Panc1 (cell line): ENCODE results near the gene FOXO6. TPM values are rescaled to one million over a fixed set of nuclear protein-coding genes. Genes with fewer than 3 reads are reported as not detected.

Source experiments
- ATAC-seq: fragments of 200-7000 bp; cut with Tn5 transposase; 2 replicates; pipeline ENCODE4 v1.9.1; 2020; ENCODE audit warnings: mild to moderate bottlenecking, moderate library complexity
- BruUV-seq: library from RNA; stranded (reverse); fragments of 400-500 nt; replicated peaks from 2 replicates; lab custom pipeline; 2021; lab: Mats Ljungman, UMichigan
- CTCF ChIA-PET: fragments of 300-600 bp; sonication (Branson Sonifier 250); formaldehyde crosslinking; loops from one replicate; lab custom pipeline; 2022; ENCODE audit warnings: antibody characterized with exemption; lab: Charles Lee
- POLR2A ChIA-PET: fragments of 300-600 bp; sonication (Branson Sonifier 250); formaldehyde crosslinking; loops from one replicate; lab custom pipeline; 2022; ENCODE audit warnings: antibody characterized with exemption; lab: Charles Lee
- DNase-seq: peaks from one replicate; pipeline ENCODE4 v3.0.0-alpha.2; 2010; ENCODE audit warnings: low read depth, low spot score
- H3K27ac ChIP-seq: 2 replicates; pipeline ENCODE4 v1.5.1; 2011; ENCODE audit warnings: mild to moderate bottlenecking, low read length, inconsistent platforms
- H3K27me3 ChIP-seq: fragments of 200-500 bp; sonication (Bioruptor generic); 2 replicates; pipeline ENCODE4 v1.6.0; 2014; ENCODE audit warnings: low read length, inconsistent platforms; ENCODE audit not compliant: control insufficient read depth, insufficient read depth
- H3K36me3 ChIP-seq: fragments of 200-500 bp; sonication (Bioruptor generic); 2 replicates; pipeline ENCODE4 v1.5.1; 2014; ENCODE audit warnings: inconsistent platforms, mild to moderate bottlenecking, low read length, moderate library complexity; ENCODE audit not compliant: control insufficient read depth, insufficient read depth
- H3K4me1 ChIP-seq: 2 replicates; pipeline ENCODE4 v1.5.1; 2011; ENCODE audit warnings: inconsistent platforms, mild to moderate bottlenecking, low read length, moderate library complexity; ENCODE audit not compliant: control insufficient read depth, insufficient read depth
- H3K4me3 ChIP-seq, 2 experiments: 2 replicates each; pipeline ENCODE4 v1.5.1; 2011 to 2012; ENCODE audit warnings: low read depth in 2 of 2, low read length in 2 of 2, mild to moderate bottlenecking in 2 of 2, inconsistent platforms in 1 of 2, moderate library complexity in 1 of 2
- H3K9me3 ChIP-seq: fragments of 200-500 bp; sonication (Bioruptor generic); 2 replicates; pipeline ENCODE4 v1.5.1; 2014; ENCODE audit warnings: low read depth, mild to moderate bottlenecking, inconsistent platforms, low read length, moderate library complexity; ENCODE audit not compliant: control insufficient read depth, insufficient read depth
- POLR2AphosphoS5 ChIP-seq: IDR thresholded peaks from 2 replicates; pipeline ENCODE4 v1.6.1; 2012; ENCODE audit warnings: mild to moderate bottlenecking, low read depth, low read length, moderate library complexity
- SIN3A ChIP-seq: IDR thresholded peaks from 2 replicates; pipeline ENCODE4 v1.6.1; 2012; ENCODE audit warnings: low read depth, mild to moderate bottlenecking, low read length, moderate library complexity, borderline replicate concordance; ENCODE audit not compliant: insufficient read depth
- TCF7L2 ChIP-seq: IDR thresholded peaks from 2 replicates; pipeline ENCODE4 v1.6.1; 2011; ENCODE audit warnings: mild to moderate bottlenecking, low read depth, low read length, inconsistent platforms
- in situ Hi-C: cut with HindIII; loops from 2 replicates; pipeline ENCODE4 v1.10.0; 2016; ENCODE audit warnings: low sequenced_read_pairs, low pct_unique_long_range_greater_than_20kb
- intact Hi-C: fragments of 100-400 bp; cut with micrococcal nuclease; formaldehyde crosslinking; loops from one replicate; pipeline ENCODE4 v1.10.0; 2022; ENCODE audit not compliant: unreplicated experiment
- total RNA-seq: library from RNA; stranded (reverse); gene quantifications from one replicate; pipeline ENCODE4 v1.2.1, GENCODE V29; 2021; ENCODE audit not compliant: unreplicated experiment
- TF ChIP-seq, protein P1 (sequence below), 2 experiments: IDR thresholded peaks; 2 replicates each; pipeline ENCODE4 v1.6.1; 2011 to 2012; ENCODE audit warnings: low read depth in 2 of 2, control low read depth in 1 of 2, low read length in 1 of 2, mild to moderate bottlenecking in 1 of 2, moderate library complexity in 1 of 2; ENCODE audit not compliant: insufficient read depth in 1 of 2
- TF ChIP-seq, protein P2 (sequence below): fragments of 450-650 bp; IDR thresholded peaks from 2 replicates; pipeline ENCODE4 v1.5.1; 2017; ENCODE audit warnings: mild to moderate bottlenecking

Gene FOXO6
- total RNA-seq, 1 experiment from 2014 or later = 2.5 TPM

DNA sequence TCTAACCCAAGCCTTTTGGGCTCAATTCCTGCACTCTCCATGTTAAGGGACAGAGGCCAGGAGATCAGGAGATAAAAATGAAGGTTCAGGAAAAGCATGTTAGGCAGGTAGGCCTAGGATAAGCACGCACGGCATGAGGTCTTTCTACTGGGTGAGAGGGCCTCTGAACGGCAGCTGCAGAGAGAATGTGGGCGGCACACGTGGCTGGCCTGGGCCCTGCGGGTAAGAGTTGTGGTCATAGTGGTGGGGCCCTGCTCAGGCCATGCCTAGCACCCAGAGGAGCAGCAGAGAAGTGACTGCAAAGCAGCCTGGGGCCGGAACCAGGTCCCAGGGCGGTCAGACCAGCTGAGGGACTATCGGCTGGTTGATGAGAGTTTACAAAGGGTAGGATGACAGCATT lies 7.5 kb upstream of the FOXO6 start:
- in situ Hi-C loops = no loop called here
- no peak for ATAC-seq
- no TSS peak for BruUV-seq

GRCh38 chr1:41354956-41355355 lies 6.3 kb upstream of the FOXO6 start:
- BruUV-seq = no TSS peak
- Histone ChIP-seq H3K9me3 (no peaks in the 10 kb centered on the region), H3K27me3 (no peaks in the 10 kb centered on the region), H3K4me1 (no peaks in the 10 kb centered on the region), H3K36me3 (no peaks in the 10 kb centered on the region), H3K27ac (no peak overlapping the region), H3K4me3 (no peak overlapping the region)
- POLR2A ChIA-PET = interaction anchor here (0.6 kb wide), 1 partner anchor 342 kb away, joined by 3 read pairs; no protein-coding TSS in a partner anchor
- intact Hi-C loops (no loop called here), in situ Hi-C loops (no loop called here)
- CTCF ChIA-PET = no interaction called here
- ATAC-seq (no peak), DNase-seq (no peak)
- TF ChIP-seq, protein P1, sequence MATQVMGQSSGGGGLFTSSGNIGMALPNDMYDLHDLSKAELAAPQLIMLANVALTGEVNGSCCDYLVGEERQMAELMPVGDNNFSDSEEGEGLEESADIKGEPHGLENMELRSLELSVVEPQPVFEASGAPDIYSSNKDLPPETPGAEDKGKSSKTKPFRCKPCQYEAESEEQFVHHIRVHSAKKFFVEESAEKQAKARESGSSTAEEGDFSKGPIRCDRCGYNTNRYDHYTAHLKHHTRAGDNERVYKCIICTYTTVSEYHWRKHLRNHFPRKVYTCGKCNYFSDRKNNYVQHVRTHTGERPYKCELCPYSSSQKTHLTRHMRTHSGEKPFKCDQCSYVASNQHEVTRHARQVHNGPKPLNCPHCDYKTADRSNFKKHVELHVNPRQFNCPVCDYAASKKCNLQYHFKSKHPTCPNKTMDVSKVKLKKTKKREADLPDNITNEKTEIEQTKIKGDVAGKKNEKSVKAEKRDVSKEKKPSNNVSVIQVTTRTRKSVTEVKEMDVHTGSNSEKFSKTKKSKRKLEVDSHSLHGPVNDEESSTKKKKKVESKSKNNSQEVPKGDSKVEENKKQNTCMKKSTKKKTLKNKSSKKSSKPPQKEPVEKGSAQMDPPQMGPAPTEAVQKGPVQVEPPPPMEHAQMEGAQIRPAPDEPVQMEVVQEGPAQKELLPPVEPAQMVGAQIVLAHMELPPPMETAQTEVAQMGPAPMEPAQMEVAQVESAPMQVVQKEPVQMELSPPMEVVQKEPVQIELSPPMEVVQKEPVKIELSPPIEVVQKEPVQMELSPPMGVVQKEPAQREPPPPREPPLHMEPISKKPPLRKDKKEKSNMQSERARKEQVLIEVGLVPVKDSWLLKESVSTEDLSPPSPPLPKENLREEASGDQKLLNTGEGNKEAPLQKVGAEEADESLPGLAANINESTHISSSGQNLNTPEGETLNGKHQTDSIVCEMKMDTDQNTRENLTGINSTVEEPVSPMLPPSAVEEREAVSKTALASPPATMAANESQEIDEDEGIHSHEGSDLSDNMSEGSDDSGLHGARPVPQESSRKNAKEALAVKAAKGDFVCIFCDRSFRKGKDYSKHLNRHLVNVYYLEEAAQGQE (IDR thresholded peaks at IDR 0.05; ENCODE audit: insufficient read depth in 1 of 2, low read depth in 2 of 2, low read length in 1 of 2) = no peak
- TF ChIP-seq, protein P2, sequence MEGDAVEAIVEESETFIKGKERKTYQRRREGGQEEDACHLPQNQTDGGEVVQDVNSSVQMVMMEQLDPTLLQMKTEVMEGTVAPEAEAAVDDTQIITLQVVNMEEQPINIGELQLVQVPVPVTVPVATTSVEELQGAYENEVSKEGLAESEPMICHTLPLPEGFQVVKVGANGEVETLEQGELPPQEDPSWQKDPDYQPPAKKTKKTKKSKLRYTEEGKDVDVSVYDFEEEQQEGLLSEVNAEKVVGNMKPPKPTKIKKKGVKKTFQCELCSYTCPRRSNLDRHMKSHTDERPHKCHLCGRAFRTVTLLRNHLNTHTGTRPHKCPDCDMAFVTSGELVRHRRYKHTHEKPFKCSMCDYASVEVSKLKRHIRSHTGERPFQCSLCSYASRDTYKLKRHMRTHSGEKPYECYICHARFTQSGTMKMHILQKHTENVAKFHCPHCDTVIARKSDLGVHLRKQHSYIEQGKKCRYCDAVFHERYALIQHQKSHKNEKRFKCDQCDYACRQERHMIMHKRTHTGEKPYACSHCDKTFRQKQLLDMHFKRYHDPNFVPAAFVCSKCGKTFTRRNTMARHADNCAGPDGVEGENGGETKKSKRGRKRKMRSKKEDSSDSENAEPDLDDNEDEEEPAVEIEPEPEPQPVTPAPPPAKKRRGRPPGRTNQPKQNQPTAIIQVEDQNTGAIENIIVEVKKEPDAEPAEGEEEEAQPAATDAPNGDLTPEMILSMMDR = no peak
- TF ChIP-seq POLR2AphosphoS5 (no peak), SIN3A (no peak), TCF7L2 (no peak)

More for the DNA sequence above, 7.5 kb upstream of the FOXO6 start:
- Histone ChIP-seq H3K9me3 (no peaks in the 10 kb centered on the region), H3K36me3 (no peaks in the 10 kb centered on the region), H3K27ac (no peak overlapping the region), H3K4me1 (no peaks in the 10 kb centered on the region), H3K27me3 (no peaks in the 10 kb centered on the region), H3K4me3 (no peak overlapping the region)
- CTCF ChIA-PET = no interaction called here
- POLR2A ChIA-PET = interaction anchor here (0.5 kb wide), 1 partner anchor 548 kb away, joined by 4 read pairs; no protein-coding TSS in a partner anchor
- DNase-seq = no peak
- TF ChIP-seq SIN3A (no peak), POLR2AphosphoS5 (no peak)
- intact Hi-C loops = no loop called here

DNA sequence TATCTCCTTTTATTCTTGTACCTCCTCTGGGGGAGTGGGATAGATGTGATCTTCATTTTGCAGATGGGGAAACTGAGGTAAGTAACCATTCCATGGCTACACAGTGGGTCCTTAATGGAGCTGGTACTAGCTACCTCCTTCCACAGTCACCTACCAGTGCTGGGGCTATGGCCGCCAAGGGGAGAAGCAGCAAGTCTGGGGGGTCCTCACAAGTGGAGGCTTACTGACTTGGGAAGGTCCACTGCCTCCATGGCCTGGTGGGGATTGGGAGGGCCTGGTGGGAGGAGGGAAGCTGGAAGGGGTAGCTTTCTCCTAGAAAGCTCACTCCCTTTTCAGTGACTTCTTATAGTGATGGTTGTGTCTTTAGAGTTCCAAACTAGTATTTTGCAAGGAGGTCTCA lies 5.9 kb upstream of the FOXO6 start:
- no peak for DNase-seq
- intact Hi-C loops (no loop called here), in situ Hi-C loops (no loop called here)
- ChIA-PET CTCF (no interaction called here), POLR2A (interaction anchor here (0.6 to 0.8 kb wide), 2 partner anchors 40 to 343 kb away, joined by 3 read pairs; no protein-coding TSS in a partner anchor)
- Histone ChIP-seq H3K36me3 (no peaks in the 10 kb centered on the region), H3K4me3 (no peak overlapping the region), H3K9me3 (no peaks in the 10 kb centered on the region), H3K27me3 (no peaks in the 10 kb centered on the region), H3K27ac (no peak overlapping the region), H3K4me1 (peaks cover under 1% of the 10 kb centered on the region; the same call in 1 of the 2 replicates)
- no peak for TF ChIP-seq SIN3A
- no peak for TF ChIP-seq POLR2AphosphoS5
- TF ChIP-seq, protein P2 = no peak
- no peak for TF ChIP-seq TCF7L2
- TF ChIP-seq, protein P1 (IDR thresholded peaks at IDR 0.05; ENCODE audit: insufficient read depth in 1 of 2, low read depth in 2 of 2, low read length in 1 of 2) = no peak
- ATAC-seq = no peak
- no TSS peak for BruUV-seq
